ENCODE results near the gene PLAAT1.

GRCh38 chr3:193228206-193228605 lies 12.8 kb upstream of the PLAAT1 start:
- TF ChIP-seq CTCF (IDR thresholded peaks at IDR 0.05; ENCODE audit: borderline replicate concordance, extremely low read depth, low read length, poor library complexity, severe bottlenecking) (no peak), EZH2 (IDR thresholded peaks at IDR 0.05; ENCODE audit: borderline replicate concordance, low read depth, low read length, severe bottlenecking) (no peak)

Data from DND-41 (cell line).